HCT116 (cell line): Measurements from ENCODE around the gene MEP1B. TPM values are rescaled to one million over a fixed set of nuclear protein-coding genes. Genes with fewer than 3 reads are reported as not detected.
"Not testable (repeated sequence)": the region's sequence is repeated elsewhere in the genome, so short reads cannot be mapped to it uniquely, and the experiment has no call there.

Experiments
- ATAC-seq: fragments of 200-7000 bp; cut with Tn5 transposase; 2 replicates; pipeline ENCODE4 v1.9.1; 2020; ENCODE audit warnings: mild to moderate bottlenecking, moderate library complexity
- BruUV-seq: library from RNA; stranded (reverse); fragments of 400-500 nt; replicated peaks from 2 replicates; lab custom pipeline; 2021; lab: Mats Ljungman, UMichigan
- CTCF ChIA-PET: fragments of 300-600 bp; sonication (Branson Sonifier 250); formaldehyde crosslinking; loops from one replicate; lab custom pipeline; 2021; ENCODE audit warnings: antibody characterized with exemption; lab: Charles Lee
- POLR2A ChIA-PET: fragments of 300-600, 350-600 bp; sonication (Branson Sonifier 250); formaldehyde crosslinking; loops from one replicate; lab custom pipeline; 2021; ENCODE audit warnings: antibody characterized with exemption; lab: Charles Lee
- RAD21 ChIA-PET, 2 experiments: fragments of 300-600 bp; sonication (Branson Sonifier 250); formaldehyde crosslinking; loops; one replicate each; lab custom pipeline; 2023; ENCODE audit warnings: low total read pairs in 2 of 2; ENCODE audit not compliant: uncharacterized antibody in 2 of 2, unreplicated experiment in 2 of 2, low non-redundant PET in 1 of 2; lab: Charles Lee
- DNase-seq: peaks from one replicate; pipeline ENCODE4 v3.0.0-alpha.2; 2010; ENCODE audit warnings: low read depth, low spot score
- H2AFZ ChIP-seq: fragments of 200-600 bp; shearing (Covaris generic), sonication (generic); 2 replicates; pipeline ENCODE4 v1.6.1; 2017; ENCODE audit warnings: low read depth, mixed run types, mixed read lengths, antibody characterized with exemption, low read length; ENCODE audit not compliant: poor library complexity, severe bottlenecking
- H3K27ac ChIP-seq: 2 replicates; pipeline ENCODE4 v1.5.1; 2012; ENCODE audit warnings: low read depth, low read length
- H3K27me3 ChIP-seq: fragments of 200-600 bp; sonication (generic); 2 replicates; pipeline ENCODE4 v1.6.1; 2016; ENCODE audit warnings: mixed run types, low read length, mixed read lengths; ENCODE audit not compliant: insufficient read depth
- H3K36me3 ChIP-seq, 2 experiments: fragments of 200-500 bp in 1 of 2; fragments of 200-600 bp in 1 of 2; sonication (Bioruptor generic) in 1 of 2; sonication (generic) in 1 of 2; 2 replicates each; pipeline versions ENCODE4 v1.5.1 to v1.6.1; 2014 to 2016; ENCODE audit warnings: low read length in 2 of 2, inconsistent platforms in 1 of 2, mixed read lengths in 1 of 2, mixed run types in 1 of 2; ENCODE audit not compliant: insufficient read depth in 2 of 2, control insufficient read depth in 1 of 2
- H3K4me1 ChIP-seq, 2 experiments: fragments of 200-600 bp in 1 of 2; sonication (generic) in 1 of 2; 2 replicates each; pipeline versions ENCODE4 v1.5.1 to v1.6.1; 2012 to 2017; ENCODE audit warnings: low read length in 2 of 2, inconsistent platforms in 1 of 2, mild to moderate bottlenecking in 1 of 2, mixed read lengths in 1 of 2, mixed run types in 1 of 2, moderate library complexity in 1 of 2; ENCODE audit not compliant: insufficient read depth in 2 of 2, control insufficient read depth in 1 of 2
- H3K4me2 ChIP-seq: fragments of 200-600 bp; sonication (generic); 2 replicates; pipeline ENCODE4 v1.6.1; 2017; ENCODE audit warnings: mixed run types, low read length, mixed read lengths
- H3K4me3 ChIP-seq, 2 experiments: fragments of 200-600 bp in 1 of 2; sonication (generic) in 1 of 2; replicated peaks in 1 of 2; 2 replicates each; pipeline ENCODE4 v1.5.1; 2011 to 2016; ENCODE audit warnings: low read length in 2 of 2, control low read depth in 1 of 2, low read depth in 1 of 2, mild to moderate bottlenecking in 1 of 2, mixed read lengths in 1 of 2, mixed run types in 1 of 2
- H3K79me2 ChIP-seq: fragments of 200-600 bp; sonication (generic); 2 replicates; pipeline ENCODE4 v1.6.1; 2017; ENCODE audit warnings: mild to moderate bottlenecking, mixed run types, low read length, moderate library complexity, mixed read lengths; ENCODE audit not compliant: insufficient read depth
- H3K9ac ChIP-seq: fragments of 200-600 bp; sonication (generic); 2 replicates; pipeline ENCODE4 v1.6.1; 2016; ENCODE audit warnings: low read length, mixed read lengths
- H3K9me2 ChIP-seq: fragments of 200-600 bp; sonication (generic), shearing (Covaris generic); 2 replicates; pipeline ENCODE4 v1.6.1; 2017; ENCODE audit warnings: mixed run types, mild to moderate bottlenecking, moderate library complexity; ENCODE audit not compliant: insufficient read depth
- H3K9me3 ChIP-seq, 2 experiments: fragments of 200-500 bp in 1 of 2; fragments of 200-600 bp in 1 of 2; sonication (Bioruptor generic) in 1 of 2; sonication (generic) in 1 of 2; 2 replicates each; pipeline ENCODE4 v1.6.1; 2014 to 2017; ENCODE audit warnings: low read length in 2 of 2, mixed read lengths in 2 of 2, inconsistent platforms in 1 of 2, low read depth in 1 of 2, mild to moderate bottlenecking in 1 of 2, mixed run types in 1 of 2, moderate library complexity in 1 of 2; ENCODE audit not compliant: control insufficient read depth in 1 of 2, insufficient read depth in 1 of 2
- H4K20me1 ChIP-seq: fragments of 200-600 bp; sonication (generic), shearing (Covaris generic); 2 replicates; pipeline ENCODE4 v1.6.1; 2017; ENCODE audit warnings: mixed run types, mild to moderate bottlenecking, moderate library complexity; ENCODE audit not compliant: insufficient read depth
- EGR1 ChIP-seq: IDR thresholded peaks from 2 replicates; pipeline ENCODE4 v1.6.1; 2012; ENCODE audit warnings: low read depth
- EZH2phosphoT487 ChIP-seq: fragments of 200-600 bp; IDR thresholded peaks from 2 replicates; pipeline ENCODE4 v1.6.1; 2018; ENCODE audit warnings: antibody characterized with exemption, borderline replicate concordance
- SRF ChIP-seq: IDR thresholded peaks from 2 replicates; pipeline ENCODE4 v1.6.1; 2012; ENCODE audit warnings: low read depth
- intact Hi-C: fragments of 100-400 bp; cut with micrococcal nuclease; formaldehyde crosslinking; loops from 2 replicates; pipeline ENCODE4 v1.10.0; 2022
- total RNA-seq: library from RNA; stranded (reverse); gene quantifications from one replicate; pipeline ENCODE4 v1.2.1, GENCODE V29; 2021; ENCODE audit not compliant: unreplicated experiment
- TF ChIP-seq, protein P1 (sequence below): IDR thresholded peaks from 2 replicates; pipeline ENCODE4 v1.6.1; 2012; ENCODE audit warnings: low read depth
- TF ChIP-seq, protein P2 (sequence below): IDR thresholded peaks from 2 replicates; pipeline ENCODE4 v1.6.1; 2012

The MEP1B gene
- total RNA-seq, 1 experiment from 2014 or later: not detected

DNA sequence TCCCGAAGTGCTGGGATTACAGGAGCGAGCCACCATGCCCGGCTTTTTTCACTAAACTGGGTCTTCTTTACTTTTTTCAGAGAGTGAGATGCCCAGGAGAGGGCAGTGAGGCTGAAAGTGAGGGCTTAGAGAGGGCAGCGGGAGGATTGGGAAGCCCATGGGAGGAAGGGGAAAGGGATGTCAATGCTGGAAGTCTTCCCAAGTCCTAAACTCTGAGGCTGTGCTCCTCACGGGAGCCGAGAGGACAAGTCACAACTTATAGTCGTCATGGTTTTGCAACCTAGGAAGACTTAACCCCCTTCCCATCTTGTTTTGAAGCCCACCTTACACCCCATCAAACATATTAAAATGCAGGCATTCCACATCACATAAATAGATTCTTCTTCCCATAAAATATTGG lies 15.1 kb upstream of the MEP1B start:
- H3K4me2 ChIP-seq: no peak overlapping the region
- no peaks in the 10 kb centered on the region for H4K20me1 ChIP-seq
- no peak overlapping the region for H3K4me3 ChIP-seq
- no peak for ATAC-seq
- POLR2A ChIA-PET: no interaction called here
- no peaks in the 10 kb centered on the region for H3K36me3 ChIP-seq
- H3K9me2 ChIP-seq: no peaks in the 10 kb centered on the region
- no TSS peak for BruUV-seq
- H3K4me1 ChIP-seq: no peaks in the 10 kb centered on the region
- RAD21 ChIA-PET: no interaction called here
- no peaks in the 10 kb centered on the region for H3K79me2 ChIP-seq
- no peak for DNase-seq
- TF ChIP-seq, protein P1, sequence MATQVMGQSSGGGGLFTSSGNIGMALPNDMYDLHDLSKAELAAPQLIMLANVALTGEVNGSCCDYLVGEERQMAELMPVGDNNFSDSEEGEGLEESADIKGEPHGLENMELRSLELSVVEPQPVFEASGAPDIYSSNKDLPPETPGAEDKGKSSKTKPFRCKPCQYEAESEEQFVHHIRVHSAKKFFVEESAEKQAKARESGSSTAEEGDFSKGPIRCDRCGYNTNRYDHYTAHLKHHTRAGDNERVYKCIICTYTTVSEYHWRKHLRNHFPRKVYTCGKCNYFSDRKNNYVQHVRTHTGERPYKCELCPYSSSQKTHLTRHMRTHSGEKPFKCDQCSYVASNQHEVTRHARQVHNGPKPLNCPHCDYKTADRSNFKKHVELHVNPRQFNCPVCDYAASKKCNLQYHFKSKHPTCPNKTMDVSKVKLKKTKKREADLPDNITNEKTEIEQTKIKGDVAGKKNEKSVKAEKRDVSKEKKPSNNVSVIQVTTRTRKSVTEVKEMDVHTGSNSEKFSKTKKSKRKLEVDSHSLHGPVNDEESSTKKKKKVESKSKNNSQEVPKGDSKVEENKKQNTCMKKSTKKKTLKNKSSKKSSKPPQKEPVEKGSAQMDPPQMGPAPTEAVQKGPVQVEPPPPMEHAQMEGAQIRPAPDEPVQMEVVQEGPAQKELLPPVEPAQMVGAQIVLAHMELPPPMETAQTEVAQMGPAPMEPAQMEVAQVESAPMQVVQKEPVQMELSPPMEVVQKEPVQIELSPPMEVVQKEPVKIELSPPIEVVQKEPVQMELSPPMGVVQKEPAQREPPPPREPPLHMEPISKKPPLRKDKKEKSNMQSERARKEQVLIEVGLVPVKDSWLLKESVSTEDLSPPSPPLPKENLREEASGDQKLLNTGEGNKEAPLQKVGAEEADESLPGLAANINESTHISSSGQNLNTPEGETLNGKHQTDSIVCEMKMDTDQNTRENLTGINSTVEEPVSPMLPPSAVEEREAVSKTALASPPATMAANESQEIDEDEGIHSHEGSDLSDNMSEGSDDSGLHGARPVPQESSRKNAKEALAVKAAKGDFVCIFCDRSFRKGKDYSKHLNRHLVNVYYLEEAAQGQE: no peak
- TF ChIP-seq EGR1 (no peak), EZH2phosphoT487 (no peak)
- TF ChIP-seq, all 23 proteins: peak for 0
- Histone ChIP-seq H3K9ac (no peak overlapping the region), H3K27ac (no peak overlapping the region), H3K9me3 (no peaks in the 10 kb centered on the region), H3K27me3 (no peaks in the 10 kb centered on the region), H2AFZ (no peak overlapping the region)
- intact Hi-C loops: no loop called here
- CTCF ChIA-PET: no interaction called here

DNA sequence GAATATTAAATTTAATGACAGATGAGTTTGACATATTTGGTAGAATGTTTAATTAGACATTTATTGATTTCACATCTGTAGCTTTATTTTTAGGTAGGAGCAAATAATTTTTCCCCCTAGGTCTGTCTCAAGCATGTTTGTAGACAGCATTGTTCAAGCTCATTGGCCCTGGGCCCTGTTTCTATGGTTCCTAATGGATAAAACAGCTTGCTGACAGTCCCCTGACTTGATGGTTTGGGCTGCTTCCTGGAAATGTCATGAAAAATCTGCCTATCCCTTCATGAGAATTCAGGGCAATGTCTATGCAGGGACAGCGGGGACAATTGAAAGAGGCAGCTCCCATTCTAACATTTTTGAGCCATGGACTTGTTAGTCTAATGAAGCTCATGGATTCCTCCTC lies 14.6 kb upstream of the MEP1B start:
- Histone ChIP-seq H3K9ac (no peak overlapping the region), H3K4me2 (no peak overlapping the region), H3K79me2 (no peaks in the 10 kb centered on the region), H3K4me1 (no peaks in the 10 kb centered on the region), H3K27me3 (no peaks in the 10 kb centered on the region), H3K9me2 (no peaks in the 10 kb centered on the region), H3K9me3 (no peaks in the 10 kb centered on the region), H4K20me1 (no peaks in the 10 kb centered on the region), H3K4me3 (no peak overlapping the region), H3K36me3 (no peaks in the 10 kb centered on the region), H2AFZ (no peak overlapping the region), H3K27ac (no peak overlapping the region)
- intact Hi-C loops: no loop called here
- ATAC-seq: no peak
- POLR2A ChIA-PET: no interaction called here
- TF ChIP-seq, protein P2, sequence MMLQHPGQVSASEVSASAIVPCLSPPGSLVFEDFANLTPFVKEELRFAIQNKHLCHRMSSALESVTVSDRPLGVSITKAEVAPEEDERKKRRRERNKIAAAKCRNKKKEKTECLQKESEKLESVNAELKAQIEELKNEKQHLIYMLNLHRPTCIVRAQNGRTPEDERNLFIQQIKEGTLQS: no peak
- TF ChIP-seq SRF: no peak
- RAD21 ChIA-PET: no interaction called here
- no peak for DNase-seq
- CTCF ChIA-PET: no interaction called here
- no TSS peak for BruUV-seq

DNA sequence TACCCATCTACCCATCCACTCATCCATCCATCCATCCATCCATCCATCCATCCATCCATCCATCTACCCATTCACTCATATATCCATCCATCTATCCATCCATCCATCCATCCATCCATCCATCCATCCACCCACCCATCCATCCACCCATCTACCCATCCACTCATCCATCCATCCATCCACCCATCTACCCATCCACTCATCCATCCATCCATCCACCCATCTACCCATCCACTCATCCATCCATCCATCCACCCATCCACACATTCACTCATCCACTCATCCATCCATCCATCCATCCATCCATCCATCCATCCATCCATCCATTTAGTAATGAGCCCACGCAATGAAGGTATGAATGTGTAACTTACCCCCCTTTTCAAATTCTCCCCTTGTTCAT lies 13.1 kb upstream of the MEP1B start:
- H3K9me3 ChIP-seq, CTCF ChIA-PET, H3K4me1 ChIP-seq, H2AFZ ChIP-seq, H3K36me3 ChIP-seq, H3K4me3 ChIP-seq, H3K27ac ChIP-seq, RAD21 ChIA-PET, DNase-seq, POLR2A ChIA-PET, H3K79me2 ChIP-seq, H4K20me1 ChIP-seq, H3K4me2 ChIP-seq, ATAC-seq, H3K27me3 ChIP-seq, BruUV-seq, intact Hi-C loops, H3K9ac ChIP-seq, H3K9me2 ChIP-seq: not testable (repeated sequence)
